NCI-H2196 treated with DMSO at 0.1 percent for 48 hours (cell line): ENCODE results near the gene VAMP3.
A peak's percentile ranks its signal among the peaks of the same experiment; 100 is the strongest.

Experiments used
- DNase-seq: peaks from one replicate; lab custom pipeline; 2025; ENCODE audit not compliant: unreplicated experiment; lab: John Stamatoyannopoulos, UW

Gene VAMP3, protein sequence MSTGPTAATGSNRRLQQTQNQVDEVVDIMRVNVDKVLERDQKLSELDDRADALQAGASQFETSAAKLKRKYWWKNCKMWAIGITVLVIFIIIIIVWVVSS

GRCh38 chr1:7770997-7771822 lies at the start of gene VAMP3:
TSS of gene VAMP3 (plus strand) at chr1:7771296. CDS start at chr1:7771384, 88 bp downstream.
- DNase-seq, result peak; percentile 70

- DNase-seq, result no peak
Observed at GRCh38 chr1:7721940-7722669, 49.0 kb upstream of the VAMP3 start.

GRCh38 chr1:7722670-7723012 lies 48.5 kb upstream of the VAMP3 start:
- no peak for DNase-seq

- no peak for DNase-seq
Observed at GRCh38 chr1:7726623-7727022, 44.5 kb upstream of the VAMP3 start.

GRCh38 chr1:7727809-7728471 lies 43.2 kb upstream of the VAMP3 start:
- no peak for DNase-seq

DNA sequence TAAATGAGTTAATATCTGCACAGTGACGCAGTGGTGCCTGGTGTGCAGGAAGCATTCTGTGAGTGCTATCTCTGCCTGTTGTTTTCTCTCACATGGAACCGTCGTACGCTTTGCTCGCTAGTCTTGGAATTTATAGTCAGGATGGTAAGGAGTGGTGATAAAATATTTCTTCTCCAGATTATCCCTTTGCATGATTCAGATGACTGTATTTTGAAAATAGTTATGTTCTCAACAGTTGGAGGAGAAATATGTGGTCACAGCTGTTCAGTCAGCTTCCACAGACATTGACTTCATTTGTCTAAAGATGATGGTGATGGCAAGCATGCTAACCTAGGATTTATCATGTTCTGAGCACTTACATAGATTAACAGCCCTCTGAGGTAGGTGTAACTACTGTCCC lies 41.3 kb upstream of the VAMP3 start:
- no peak for DNase-seq

GRCh38 chr1:7732331-7732730 lies 38.8 kb upstream of the VAMP3 start:
- DNase-seq, result no peak

GRCh38 chr1:7733276-7733675 lies 37.8 kb upstream of the VAMP3 start:
- no peak for DNase-seq

GRCh38 chr1:7738044-7738443 lies 33.1 kb upstream of the VAMP3 start:
- DNase-seq, result no peak

DNA sequence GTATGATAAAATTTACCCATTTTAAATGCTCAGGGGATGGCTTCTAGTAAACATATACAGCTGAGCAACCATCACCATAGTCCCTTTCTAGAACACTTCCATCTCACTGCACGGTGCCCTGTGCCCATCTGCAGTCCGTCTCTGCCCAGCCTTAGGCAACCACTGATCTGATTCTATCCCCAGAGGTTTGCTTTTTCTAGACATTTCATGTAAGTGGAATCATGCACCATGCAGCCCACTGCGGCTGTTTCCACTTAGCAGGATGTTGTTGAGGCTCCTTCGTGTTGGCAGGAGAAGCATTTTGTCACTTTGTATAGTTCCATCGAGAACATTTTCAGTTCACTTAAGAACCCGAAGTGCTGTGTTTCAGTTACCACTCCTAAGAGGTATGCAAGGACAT lies 27.8 kb upstream of the VAMP3 start:
- no peak for DNase-seq

- DNase-seq, result no peak
Observed at GRCh38 chr1:7744882-7745281, 26.2 kb upstream of the VAMP3 start.

- no peak for DNase-seq
Observed at GRCh38 chr1:7745783-7746182, 25.3 kb upstream of the VAMP3 start.

DNA sequence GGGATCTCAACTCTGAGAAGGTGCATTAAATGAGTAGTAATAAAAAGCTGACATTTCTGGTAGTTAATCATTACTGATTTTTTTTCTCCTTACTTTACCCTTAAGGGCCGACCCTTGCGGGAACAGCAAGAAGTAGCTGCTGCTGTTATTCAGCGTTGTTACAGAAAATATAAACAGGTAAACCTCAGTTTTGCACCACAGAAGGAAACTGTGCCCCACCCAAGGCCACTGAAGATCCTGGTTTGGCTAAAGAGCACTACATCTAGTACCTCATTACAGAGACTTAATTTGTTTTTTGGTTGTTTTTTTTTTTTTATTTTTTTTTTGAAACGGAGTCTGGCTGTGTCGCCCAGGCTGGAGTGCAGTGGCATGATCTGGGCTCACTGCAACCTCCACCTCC lies 23.5 kb upstream of the VAMP3 start:
- no peak for DNase-seq

DNA sequence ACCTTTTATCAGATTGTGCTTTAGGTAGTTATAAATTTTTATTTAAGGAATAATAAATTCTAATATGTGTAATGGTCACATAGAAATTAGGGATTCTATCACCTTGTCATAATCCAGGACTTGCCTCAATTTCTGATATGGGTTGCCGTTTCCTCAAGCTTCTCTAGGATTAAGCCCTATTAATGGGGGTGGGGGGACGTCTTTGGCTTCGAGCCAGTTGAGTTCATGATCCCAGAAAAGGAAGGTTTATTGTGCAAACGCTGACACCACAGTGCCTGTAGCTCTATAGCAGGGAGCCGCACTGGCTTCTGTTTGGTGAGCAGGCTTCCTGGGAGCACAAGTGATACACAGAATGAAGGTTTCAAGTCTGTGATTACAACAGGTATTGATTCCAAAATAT lies 22.0 kb upstream of the VAMP3 start:
- DNase-seq, result no peak

GRCh38 chr1:7751174-7751573 lies 19.9 kb upstream of the VAMP3 start:
- DNase-seq, result no peak

DNA sequence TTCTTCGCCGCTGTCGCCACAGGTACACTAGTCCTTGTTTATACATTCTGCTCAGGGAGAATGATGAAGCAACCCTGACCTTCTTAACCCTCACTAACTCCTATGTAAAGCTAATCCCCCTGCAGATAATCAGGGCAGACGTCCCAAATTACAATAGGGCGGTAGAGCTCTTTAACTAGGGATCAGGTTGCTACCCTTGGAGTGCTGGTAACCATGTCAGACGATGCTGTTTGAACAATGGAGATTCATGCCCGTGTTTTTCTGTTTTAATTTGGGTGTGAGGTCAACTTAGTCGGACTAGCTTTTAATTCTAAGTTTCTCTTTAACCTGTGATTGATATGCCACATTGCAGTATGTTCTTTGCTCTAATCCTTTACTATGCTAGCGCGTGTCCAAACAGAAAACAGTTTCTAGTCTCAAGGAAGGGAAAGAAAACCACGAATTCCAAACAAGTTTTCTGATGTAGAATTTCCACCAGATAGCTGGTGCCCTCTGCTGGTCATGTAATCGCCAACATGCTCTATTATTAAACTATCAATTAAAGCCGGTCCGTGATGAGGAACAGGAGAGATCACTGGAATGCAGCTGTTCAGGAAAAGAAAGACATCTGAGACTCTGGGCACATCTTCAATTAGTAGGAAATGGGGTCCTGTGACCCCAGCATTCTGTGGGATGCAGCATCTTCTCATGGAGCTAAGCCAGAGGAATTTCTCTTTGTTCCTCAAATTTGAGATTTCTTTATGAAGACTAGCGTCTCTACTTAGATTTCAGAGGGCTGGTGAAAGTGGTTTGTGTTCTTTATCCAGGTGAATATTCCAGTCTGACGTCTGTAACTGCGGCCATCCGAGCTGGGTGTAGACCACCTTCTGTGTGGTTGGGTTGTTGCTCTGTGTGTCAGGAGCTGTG lies 18.3 kb upstream of the VAMP3 start:
- DNase-seq, result peak; percentile 49

GRCh38 chr1:7753641-7754040 lies 17.5 kb upstream of the VAMP3 start:
- DNase-seq, result no peak

GRCh38 chr1:7754234-7754633 lies 16.9 kb upstream of the VAMP3 start:
- DNase-seq, result no peak

- DNase-seq, result no peak
Observed at GRCh38 chr1:7755448-7755847, 15.6 kb upstream of the VAMP3 start.

DNA sequence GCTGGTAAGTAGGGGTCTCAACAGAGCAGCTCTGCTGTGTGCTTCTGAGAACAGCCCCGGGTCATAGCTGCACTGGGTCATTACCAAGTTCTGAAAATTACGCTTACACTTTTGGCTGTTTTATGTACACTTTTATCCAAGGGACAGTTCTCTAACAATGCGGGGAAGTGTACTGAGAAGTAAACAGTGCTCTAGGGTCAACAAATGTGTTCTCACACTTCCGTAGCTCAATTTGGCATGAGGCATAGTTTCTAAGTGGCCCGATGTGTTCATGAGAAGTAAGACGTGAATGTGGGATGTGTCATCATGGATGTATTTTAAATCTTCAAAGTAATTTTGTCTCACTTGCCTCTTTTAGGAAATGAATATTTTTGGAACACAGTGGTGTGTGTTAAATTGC lies 10.9 kb upstream of the VAMP3 start:
- no peak for DNase-seq

GRCh38 chr1:7761103-7761502 lies 10.0 kb upstream of the VAMP3 start:
- DNase-seq, result no peak
